SU-DHL-6 (cell line): ENCODE measurements around the gene KLF13.
A peak's percentile ranks its signal among the peaks of the same experiment; 100 is the strongest.

Experiments
- H2AFZ ChIP-seq: fragments of 200-600 bp; sonication (generic); 2 replicates; pipeline ENCODE4 v1.6.1; 2014; ENCODE audit warnings: low read depth, mild to moderate bottlenecking, moderate library complexity, mixed read lengths, antibody characterized with exemption, low read length; ENCODE audit not compliant: severe bottlenecking
- H3F3A ChIP-seq: fragments of 200-600 bp; shearing (Covaris generic); 2 replicates; pipeline ENCODE4 v1.6.0; 2016; ENCODE audit warnings: antibody characterized with exemption, mild to moderate bottlenecking; ENCODE audit not compliant: insufficient read depth
- H3K27ac ChIP-seq: fragments of 200-600 bp; sonication (generic); 2 replicates; pipeline ENCODE4 v1.5.1; 2016; ENCODE audit warnings: low read depth, mild to moderate bottlenecking, low read length, moderate library complexity, mixed read lengths
- H3K27me3 ChIP-seq: fragments of 200-600 bp; sonication (generic), shearing (Covaris generic); 2 replicates; pipeline ENCODE4 v1.6.0; 2014; ENCODE audit warnings: mild to moderate bottlenecking, low read length
- H3K36me3 ChIP-seq: fragments of 200-600 bp; sonication (generic); 2 replicates; pipeline ENCODE4 v1.6.1; 2014; ENCODE audit warnings: mild to moderate bottlenecking, low read length, mixed read lengths
- H3K4me2 ChIP-seq: fragments of 300-600, 200-600 bp; shearing (Covaris generic), sonication (generic); 2 replicates; pipeline ENCODE4 v1.6.0; 2014; ENCODE audit warnings: low read length, low read depth, mild to moderate bottlenecking; ENCODE audit not compliant: poor library complexity, severe bottlenecking
- H3K4me3 ChIP-seq: fragments of 200-600 bp; sonication (generic); 2 replicates; pipeline ENCODE4 v1.5.1; 2014; ENCODE audit warnings: antibody characterized with exemption, low read length, mild to moderate bottlenecking, mixed read lengths; ENCODE audit not compliant: insufficient read depth, poor library complexity, severe bottlenecking
- H3K79me2 ChIP-seq: fragments of 200-600 bp; sonication (generic); 2 replicates; pipeline ENCODE4 v1.6.1; 2014; ENCODE audit warnings: mild to moderate bottlenecking, low read length, moderate library complexity; ENCODE audit not compliant: insufficient read depth
- H3K9ac ChIP-seq: fragments of 200-600 bp; sonication (generic); 2 replicates; pipeline ENCODE4 v1.7.0; 2014; ENCODE audit warnings: mild to moderate bottlenecking, low read length
- H3K9me2 ChIP-seq: fragments of 200-600 bp; sonication (generic); replicated peaks from 2 replicates; pipeline ENCODE4 v1.6.1; 2014; ENCODE audit warnings: low read length; ENCODE audit not compliant: insufficient read depth
- H3K9me3 ChIP-seq: fragments of 200-600 bp; sonication (generic); 2 replicates; pipeline ENCODE4 v1.6.1; 2014; ENCODE audit warnings: low read length, mixed read lengths; ENCODE audit not compliant: insufficient read depth
- H4K20me1 ChIP-seq: fragments of 200-600 bp; sonication (generic); 2 replicates; pipeline ENCODE4 v1.6.1; 2014; ENCODE audit warnings: low read depth, mild to moderate bottlenecking, antibody characterized with exemption, low read length, moderate library complexity, mixed read lengths
- CTCF ChIP-seq: fragments of 200-600 bp; sonication (generic); IDR thresholded peaks from one replicate; pipeline ENCODE4 v1.5.1; 2017; ENCODE audit warnings: antibody characterized with exemption, mild to moderate bottlenecking, low read length, moderate library complexity; ENCODE audit not compliant: insufficient read depth, poor library complexity, severe bottlenecking
- EZH2phosphoT487 ChIP-seq: fragments of 200-600 bp; sonication (generic), shearing (Covaris generic); conservative IDR thresholded peaks from 2 replicates; pipeline ENCODE4 v1.6.1; 2018; ENCODE audit warnings: mild to moderate bottlenecking, antibody characterized with exemption, low read length, moderate library complexity, mixed read lengths

KLF13 gene

GRCh38 chr15:31302029-31302657, 24.5 kb upstream of the KLF13 start:
- no peaks in the 10 kb centered on the region for H3K9me2 ChIP-seq
- peak overlapping the region; percentile 1 for H3K4me2 ChIP-seq
- no peaks in the 10 kb centered on the region for H3K36me3 ChIP-seq
- TF ChIP-seq EZH2phosphoT487 (no peak), CTCF (no peak)
- no peak overlapping the region for H3K9ac ChIP-seq
- no peaks in the 10 kb centered on the region for H4K20me1 ChIP-seq
- no peaks in the 10 kb centered on the region for H3F3A ChIP-seq
- H2AFZ ChIP-seq, result no peak overlapping the region
- no peaks in the 10 kb centered on the region for H3K9me3 ChIP-seq
- no peak overlapping the region for H3K4me3 ChIP-seq
- H3K79me2 ChIP-seq, result no peaks in the 10 kb centered on the region
- no peaks in the 10 kb centered on the region for H3K27me3 ChIP-seq
- no peak overlapping the region for H3K27ac ChIP-seq

- H3F3A ChIP-seq, result no peaks in the 10 kb centered on the region
- H3K9me2 ChIP-seq, result no peaks in the 10 kb centered on the region
- H3K79me2 ChIP-seq, result no peaks in the 10 kb centered on the region
- H4K20me1 ChIP-seq, result no peaks in the 10 kb centered on the region
- no peak overlapping the region for H3K9ac ChIP-seq
- no peak overlapping the region for H3K27ac ChIP-seq
- H3K4me3 ChIP-seq, result no peak overlapping the region
- H3K27me3 ChIP-seq, result no peaks in the 10 kb centered on the region
- no peak for TF ChIP-seq EZH2phosphoT487
- TF ChIP-seq CTCF, result no peak
- no peaks in the 10 kb centered on the region for H3K36me3 ChIP-seq
- no peak overlapping the region for H3K4me2 ChIP-seq
- H2AFZ ChIP-seq, result no peak overlapping the region
- no peaks in the 10 kb centered on the region for H3K9me3 ChIP-seq
Measured at GRCh38 chr15:31302778-31303725, 23.6 kb upstream of the KLF13 start.

GRCh38 chr15:31303726-31304648, 22.6 kb upstream of the KLF13 start:
- H4K20me1 ChIP-seq, result no peaks in the 10 kb centered on the region
- H3K4me3 ChIP-seq, result no peak overlapping the region
- H3F3A ChIP-seq, result no peaks in the 10 kb centered on the region
- no peak overlapping the region for H3K4me2 ChIP-seq
- no peak for TF ChIP-seq CTCF
- no peak for TF ChIP-seq EZH2phosphoT487
- H2AFZ ChIP-seq, result no peak overlapping the region
- no peaks in the 10 kb centered on the region for H3K27me3 ChIP-seq
- no peak overlapping the region for H3K9ac ChIP-seq
- no peaks in the 10 kb centered on the region for H3K9me2 ChIP-seq
- no peaks in the 10 kb centered on the region for H3K36me3 ChIP-seq
- no peaks in the 10 kb centered on the region for H3K79me2 ChIP-seq
- no peaks in the 10 kb centered on the region for H3K9me3 ChIP-seq
- no peak overlapping the region for H3K27ac ChIP-seq
